PC-9 (cell line): ENCODE results near the gene ST7. TPM values are rescaled to one million over a fixed set of nuclear protein-coding genes. Genes with fewer than 3 reads are reported as not detected.
"Not testable (repeated sequence)": the region's sequence is repeated elsewhere in the genome, so short reads cannot be mapped to it uniquely, and the experiment has no call there.

Experiments used
- BruUV-seq: library from RNA; stranded (reverse); fragments of 400-500 nt; replicated peaks from 2 replicates; lab custom pipeline; 2021; lab: Mats Ljungman, UMichigan
- CTCF ChIA-PET: fragments of 300-600 bp; sonication (Branson Sonifier 250); formaldehyde crosslinking; loops from one replicate; lab custom pipeline; 2022; ENCODE audit warnings: antibody characterized with exemption; lab: Charles Lee
- POLR2A ChIA-PET: fragments of 300-600 bp; sonication (Branson Sonifier 250); formaldehyde crosslinking; loops from one replicate; lab custom pipeline; 2022; ENCODE audit warnings: antibody characterized with exemption; ENCODE audit not compliant: unreplicated experiment; lab: Charles Lee
- DNase-seq, 2 experiments: peaks; one replicate each; pipeline versions ENCODE4 v3.0.0 to v3.0.0-alpha.2; 2015 to 2022; ENCODE audit warnings: mixed read lengths in 1 of 2
- H2AFZ ChIP-seq: fragments of 200-600 bp; sonication (generic); 2 replicates; pipeline ENCODE4 v1.8.1; 2017; ENCODE audit warnings: antibody characterized with exemption
- H3F3A ChIP-seq: fragments of 200-600 bp; sonication (generic); 2 replicates; pipeline ENCODE4 v1.8.1; 2017; ENCODE audit warnings: antibody characterized with exemption, mild to moderate bottlenecking, low read depth; ENCODE audit not compliant: insufficient read depth
- H3K27ac ChIP-seq: fragments of 200-600 bp; sonication (generic); 2 replicates; pipeline ENCODE4 v1.6.1; 2016; ENCODE audit warnings: mixed run types
- H3K27me3 ChIP-seq: fragments of 200-600 bp; sonication (generic); 2 replicates; pipeline ENCODE4 v1.6.1; 2016; ENCODE audit warnings: low read depth, mixed run types; ENCODE audit not compliant: insufficient read depth
- H3K36me3 ChIP-seq: fragments of 200-600 bp; sonication (generic); 2 replicates; pipeline ENCODE4 v1.6.1; 2016; ENCODE audit warnings: low read depth, mixed run types
- H3K4me1 ChIP-seq: fragments of 200-600 bp; sonication (generic); replicated peaks from 2 replicates; pipeline ENCODE4 v1.6.1; 2016; ENCODE audit warnings: mixed run types; ENCODE audit not compliant: insufficient read depth
- H3K4me2 ChIP-seq: fragments of 200-600 bp; sonication (generic); 2 replicates; pipeline ENCODE4 v1.6.1; 2017; ENCODE audit warnings: mixed run types
- H3K4me3 ChIP-seq: fragments of 200-600 bp; sonication (generic); 2 replicates; pipeline ENCODE4 v1.6.1; 2016; ENCODE audit warnings: mixed run types
- H3K79me2 ChIP-seq: fragments of 200-600 bp; sonication (generic); 2 replicates; pipeline ENCODE4 v1.6.1; 2017; ENCODE audit warnings: low read depth, mixed run types
- H3K9me2 ChIP-seq: fragments of 200-600 bp; sonication (generic); 2 replicates; pipeline ENCODE4 v1.8.1; 2017; ENCODE audit warnings: mild to moderate bottlenecking; ENCODE audit not compliant: insufficient read depth
- H3K9me3 ChIP-seq: fragments of 200-600 bp; sonication (generic); 2 replicates; pipeline ENCODE4 v1.8.1; 2016; ENCODE audit warnings: low read depth; ENCODE audit not compliant: insufficient read depth
- H4K20me1 ChIP-seq: fragments of 200-600 bp; sonication (generic); 2 replicates; pipeline ENCODE4 v1.8.1; 2017; ENCODE audit not compliant: insufficient read depth
- CTCF ChIP-seq: fragments of 200-600 bp; sonication (generic); conservative IDR thresholded peaks from 2 replicates; pipeline ENCODE4 v1.6.1; 2017; ENCODE audit warnings: mixed run types, antibody characterized with exemption, mild to moderate bottlenecking, moderate library complexity
- EZH2 ChIP-seq: fragments of 200-600 bp; sonication (generic); IDR thresholded peaks from 2 replicates; pipeline ENCODE4 v1.8.0; 2017; ENCODE audit warnings: antibody characterized with exemption, low read depth
- intact Hi-C: fragments of 100-400 bp; cut with micrococcal nuclease; formaldehyde crosslinking; loops from one replicate; pipeline ENCODE4 v1.10.0; 2022; ENCODE audit not compliant: unreplicated experiment
- total RNA-seq: library from RNA; stranded (reverse); gene quantifications from 2 replicates; pipeline ENCODE4 v1.2.3, GENCODE V29; 2021

The ST7 gene
- total RNA-seq, 1 experiment from 2014 or later, result 25.8 TPM

DNA sequence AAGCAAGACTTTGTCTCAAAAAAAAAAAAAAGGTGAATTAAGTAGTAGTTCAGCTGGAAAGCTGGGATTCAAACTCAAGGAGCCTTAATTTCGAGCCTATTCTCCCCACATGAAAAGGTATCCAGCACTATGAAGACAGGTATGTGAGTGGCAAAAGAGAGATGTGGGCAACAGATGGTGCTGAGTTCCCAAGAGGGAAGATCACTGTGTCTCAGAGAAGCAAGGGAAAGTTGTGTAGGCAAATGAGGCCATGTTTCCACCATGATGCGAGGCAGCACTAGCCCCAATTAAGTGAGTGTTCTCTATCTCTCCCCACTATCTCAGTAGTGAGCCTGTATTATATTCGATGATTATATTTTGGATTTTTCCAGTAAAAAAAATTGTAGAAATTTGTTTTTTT is 19.8 kb upstream of the ST7 start:
- no TSS peak for BruUV-seq
- ChIA-PET CTCF (interaction anchor here (1.9 kb wide), 1 partner anchor 194 kb away, joined by 4 read pairs; no protein-coding TSS in a partner anchor), POLR2A (no interaction called here)
- intact Hi-C loops, result loop anchor here (5.0 kb wide), 2 partner anchors 279 to 761 kb away; no protein-coding TSS in a partner anchor
- no peaks in the 10 kb centered on the region for H3K79me2 ChIP-seq
- no peaks in the 10 kb centered on the region for H4K20me1 ChIP-seq
- no peaks in the 10 kb centered on the region for H3K4me1 ChIP-seq
- no peak for DNase-seq
- TF ChIP-seq EZH2 (no peak), CTCF (no peak)
- no peak overlapping the region for H3K4me2 ChIP-seq
- no peaks in the 10 kb centered on the region; the same call in 1 of the 2 replicates for H3K9me2 ChIP-seq
- no peaks in the 10 kb centered on the region for H3K9me3 ChIP-seq
- no peak overlapping the region for H2AFZ ChIP-seq
- no peak overlapping the region for H3K27ac ChIP-seq
- H3K36me3 ChIP-seq, result no peaks in the 10 kb centered on the region
- no peaks in the 10 kb centered on the region for H3F3A ChIP-seq
- H3K27me3 ChIP-seq, result no peaks in the 10 kb centered on the region
- H3K4me3 ChIP-seq, result no peak overlapping the region

DNA sequence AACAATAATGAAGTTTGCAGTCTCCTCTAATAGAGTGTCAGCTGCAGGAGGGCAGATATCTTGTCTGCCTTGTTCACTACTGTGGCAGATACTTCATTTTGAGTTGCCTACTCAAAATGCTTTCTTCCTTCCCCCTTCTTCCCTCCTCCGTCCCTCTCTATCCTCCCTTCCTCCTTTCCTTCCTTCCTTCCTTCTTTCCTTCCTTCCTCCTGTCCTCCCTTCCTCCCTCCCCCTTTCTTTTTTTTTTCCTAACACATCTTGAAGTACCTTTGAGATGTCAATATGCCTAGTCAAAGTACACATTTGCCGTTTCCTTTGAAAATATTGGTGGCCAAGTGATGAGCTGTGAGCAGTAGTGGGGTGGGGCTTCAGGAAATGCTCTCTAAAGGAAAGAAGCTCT is 18.7 kb upstream of the ST7 start:
- Histone ChIP-seq H2AFZ (no peak overlapping the region), H3K27me3 (no peaks in the 10 kb centered on the region), H3K9me2 (no peaks in the 10 kb centered on the region; the same call in 1 of the 2 replicates), H3K4me1 (no peaks in the 10 kb centered on the region), H3K36me3 (no peaks in the 10 kb centered on the region), H3K9me3 (no peaks in the 10 kb centered on the region), H3F3A (no peaks in the 10 kb centered on the region), H3K4me3 (no peak overlapping the region), H3K79me2 (no peaks in the 10 kb centered on the region), H3K27ac (no peak overlapping the region), H3K4me2 (no peak overlapping the region), H4K20me1 (no peaks in the 10 kb centered on the region)
- no peak for DNase-seq
- ChIA-PET POLR2A (no interaction called here), CTCF (interaction anchor here (0.6 to 0.7 kb wide), 2 partner anchors 207 to 796 kb away, joined by 4 to 20 read pairs; no protein-coding TSS in a partner anchor)
- intact Hi-C loops, result loop anchor here (5.0 kb wide), 2 partner anchors 278 to 762 kb away; no protein-coding TSS in a partner anchor
- TF ChIP-seq CTCF, result no peak
- TF ChIP-seq EZH2, result no peak
- BruUV-seq, result no TSS peak

DNA sequence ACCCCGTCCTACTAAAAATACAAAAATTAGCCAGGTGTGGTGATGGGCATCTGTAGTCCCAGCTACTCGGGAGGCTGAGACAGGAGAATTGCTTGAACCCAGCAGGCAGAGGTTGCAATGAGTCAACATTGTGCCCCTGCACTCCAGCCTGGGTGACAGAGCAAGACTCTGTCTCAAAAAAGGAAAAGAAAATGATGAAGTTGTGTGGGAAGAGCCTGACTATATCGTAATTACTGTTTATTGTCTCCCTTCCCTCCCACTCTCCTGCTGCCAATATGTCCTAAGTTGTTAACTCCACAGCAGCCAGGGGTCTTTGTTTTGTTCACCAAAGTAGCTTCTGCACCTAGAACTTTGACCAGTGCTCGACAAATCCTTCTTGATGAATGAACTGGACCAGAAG is 16.5 kb upstream of the ST7 start:
- H3K4me2 ChIP-seq, BruUV-seq, H4K20me1 ChIP-seq, H3K79me2 ChIP-seq, DNase-seq, H3K9me2 ChIP-seq, H3K9me3 ChIP-seq, H3K27ac ChIP-seq, H3K27me3 ChIP-seq, CTCF ChIA-PET, H3K4me3 ChIP-seq, H3K4me1 ChIP-seq, intact Hi-C loops, H3F3A ChIP-seq, POLR2A ChIA-PET, H2AFZ ChIP-seq, H3K36me3 ChIP-seq: not testable (repeated sequence)

GRCh38 chr7:116938678-116939077 is 14.6 kb upstream of the ST7 start:
- POLR2A ChIA-PET, result no interaction called here
- Histone ChIP-seq H3K9me3 (no peaks in the 10 kb centered on the region), H3K9me2 (no peaks in the 10 kb centered on the region; the same call in 1 of the 2 replicates), H3K4me2 (no peak overlapping the region), H3K4me1 (no peaks in the 10 kb centered on the region), H2AFZ (no peak overlapping the region), H3K79me2 (no peaks in the 10 kb centered on the region), H3K27ac (no peak overlapping the region), H3K27me3 (no peaks in the 10 kb centered on the region), H4K20me1 (no peaks in the 10 kb centered on the region), H3K36me3 (no peaks in the 10 kb centered on the region), H3K4me3 (no peak overlapping the region), H3F3A (no peaks in the 10 kb centered on the region)
- TF ChIP-seq EZH2, result no peak
- CTCF ChIA-PET, result no interaction called here
- DNase-seq, result no peak
- BruUV-seq, result no TSS peak
- intact Hi-C loops, result no loop called here
